Activated T-cell treated with anti-CD3 and anti-CD28 coated beads, Interleukin-2, amount 50 U/mL, for 24 hours (primary cell): ENCODE results near the gene GHR.

Experiments
- DNase-seq: peaks from one replicate; pipeline ENCODE4 v3.0.0-alpha.2; 2020
- H3K27ac Mint-ChIP-seq: 2 replicates; pipeline ENCODE4 v1.8.0; 2020; ENCODE audit warnings: mild to moderate bottlenecking, mixed read lengths
- H3K27me3 Mint-ChIP-seq: 2 replicates; pipeline ENCODE4 v1.8.0; 2020; ENCODE audit warnings: mixed read lengths
- H3K36me3 Mint-ChIP-seq: 2 replicates; pipeline ENCODE4 v1.8.0; 2020; ENCODE audit warnings: low read depth, mixed read lengths
- H3K4me1 Mint-ChIP-seq: 2 replicates; pipeline ENCODE4 v1.8.0; 2020; ENCODE audit warnings: low read depth, mixed read lengths
- H3K4me3 Mint-ChIP-seq: 2 replicates; pipeline ENCODE4 v1.8.0; 2020; ENCODE audit warnings: mild to moderate bottlenecking, moderate library complexity, mixed read lengths
- H3K9me3 Mint-ChIP-seq: 2 replicates; pipeline ENCODE4 v1.8.0; 2020; ENCODE audit warnings: mixed read lengths

Gene GHR

DNA sequence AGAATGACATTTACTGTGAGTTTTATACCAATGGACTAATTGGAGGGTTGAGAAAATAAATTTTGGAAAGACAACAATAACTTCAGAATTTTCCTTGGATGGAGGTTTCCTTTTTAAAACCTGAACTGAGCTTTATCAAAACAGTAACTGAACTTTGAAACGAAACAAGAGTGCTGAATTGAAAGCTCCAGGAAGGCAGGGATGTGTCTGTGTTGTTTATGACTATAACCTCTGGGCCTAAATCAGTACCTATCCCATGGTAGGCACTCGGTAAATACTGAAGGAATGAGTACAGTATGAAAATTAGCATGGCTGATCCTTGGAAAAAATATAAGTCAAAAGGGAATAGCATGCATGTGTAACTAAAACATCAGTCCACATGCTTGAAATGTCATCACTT, 93.9 kb downstream of the GHR start:
- Mint-ChIP-seq H3K4me3 (no peak overlapping the region), H3K9me3 (no peaks in the 10 kb centered on the region), H3K27me3 (no peaks in the 10 kb centered on the region), H3K27ac (no peak overlapping the region), H3K36me3 (no peaks in the 10 kb centered on the region), H3K4me1 (no peaks in the 10 kb centered on the region)
- no peak for DNase-seq

DNA sequence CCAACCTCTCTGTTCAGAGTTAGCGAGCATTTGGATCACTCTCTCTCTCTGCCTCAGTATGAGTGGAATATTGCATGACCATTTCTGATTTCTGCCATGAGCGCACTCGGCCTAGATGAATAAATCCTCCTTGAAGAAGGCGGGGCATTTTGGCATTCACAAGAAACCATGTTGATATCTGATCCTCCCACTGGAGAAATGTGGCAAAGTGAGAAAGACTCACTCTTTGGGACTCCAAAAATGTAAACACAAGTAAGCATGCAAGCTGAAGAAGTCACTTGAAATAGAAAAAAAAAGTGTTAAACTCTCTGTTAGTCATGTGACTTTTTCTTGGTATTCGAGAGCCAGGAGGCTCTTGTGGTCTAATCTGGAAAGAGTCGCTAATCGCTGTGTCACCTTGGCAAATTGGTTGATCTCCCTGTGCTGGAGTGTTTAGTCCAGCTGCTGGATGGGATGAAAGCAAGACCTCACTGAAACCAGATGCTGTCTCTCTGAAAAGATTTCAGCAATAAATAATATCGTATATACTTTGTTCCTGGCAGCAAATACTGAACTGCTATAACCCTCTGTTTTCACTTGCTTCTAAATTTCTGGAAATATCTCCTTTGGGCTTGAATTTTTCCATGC, 95.5 kb downstream of the GHR start:
- DNase-seq = no peak
- Mint-ChIP-seq H3K9me3 (no peaks in the 10 kb centered on the region), H3K36me3 (no peaks in the 10 kb centered on the region), H3K27ac (no peak overlapping the region), H3K27me3 (no peaks in the 10 kb centered on the region), H3K4me3 (no peak overlapping the region), H3K4me1 (no peaks in the 10 kb centered on the region)

DNA sequence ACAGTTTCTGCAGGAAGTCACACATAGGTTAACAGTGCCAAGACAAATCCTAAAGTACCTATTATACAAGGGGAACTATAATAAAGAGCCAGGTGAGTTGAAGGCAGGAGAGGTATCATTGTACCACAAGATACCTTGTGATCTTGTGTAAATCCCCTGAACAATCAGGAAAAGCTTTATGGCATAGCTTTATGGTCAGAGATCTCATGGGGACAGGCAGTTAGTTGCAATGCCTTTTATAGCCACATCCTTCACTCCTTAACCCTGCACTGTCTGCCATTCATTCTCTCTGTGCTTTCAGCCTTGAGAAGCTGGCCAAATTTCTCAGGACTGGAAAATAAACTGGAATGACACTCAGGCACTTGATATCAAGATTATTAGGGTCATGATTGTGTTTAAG, 97.0 kb downstream of the GHR start:
- no peaks in the 10 kb centered on the region for H3K4me1 Mint-ChIP-seq
- no peaks in the 10 kb centered on the region for H3K36me3 Mint-ChIP-seq
- H3K9me3 Mint-ChIP-seq = no peaks in the 10 kb centered on the region
- no peaks in the 10 kb centered on the region for H3K27me3 Mint-ChIP-seq
- H3K4me3 Mint-ChIP-seq = no peak overlapping the region
- no peak overlapping the region for H3K27ac Mint-ChIP-seq
- DNase-seq = no peak

DNA sequence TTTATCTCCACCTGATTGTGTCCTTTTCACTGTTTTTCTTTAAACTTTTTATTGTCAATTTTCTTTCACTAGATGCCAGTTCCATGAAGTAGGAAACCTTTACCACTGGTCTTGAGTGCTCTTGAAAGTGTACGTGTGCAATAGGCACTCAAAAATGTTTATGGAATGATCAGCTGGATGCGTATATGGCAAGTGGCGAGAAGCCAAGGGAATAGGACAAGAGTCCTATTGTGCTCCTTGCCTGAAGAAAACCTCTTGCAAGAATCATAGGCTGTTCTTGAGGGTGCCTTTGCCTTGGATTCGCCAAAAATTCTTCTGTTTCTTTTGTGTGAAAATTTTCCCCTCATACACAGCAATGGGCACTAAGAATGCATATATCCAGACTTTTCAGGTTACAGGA, 97.7 kb downstream of the GHR start:
- Mint-ChIP-seq H3K4me3 (no peak overlapping the region), H3K27ac (no peak overlapping the region), H3K9me3 (no peaks in the 10 kb centered on the region), H3K27me3 (no peaks in the 10 kb centered on the region), H3K36me3 (no peaks in the 10 kb centered on the region), H3K4me1 (no peaks in the 10 kb centered on the region)
- DNase-seq = no peak

DNA sequence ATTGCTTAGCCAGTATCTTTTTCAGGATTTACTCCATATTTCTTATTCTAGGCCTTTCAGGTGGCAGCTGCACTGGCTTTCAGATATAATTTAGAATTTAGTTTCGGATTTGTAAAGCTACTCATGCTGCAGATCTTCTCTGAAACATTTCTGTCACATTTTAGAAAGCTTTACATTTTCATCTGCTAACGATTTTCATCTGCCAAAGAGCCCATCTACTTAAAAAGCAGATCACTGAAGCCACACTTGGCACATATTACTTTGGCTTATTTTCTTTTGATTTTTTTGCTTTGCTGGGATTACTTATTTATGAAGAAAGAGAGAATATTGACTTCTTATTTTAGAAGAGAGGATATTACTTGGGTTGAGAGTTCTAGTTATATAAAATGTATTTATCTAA, 98.2 kb downstream of the GHR start:
- DNase-seq = no peak
- H3K27ac Mint-ChIP-seq = no peak overlapping the region
- H3K4me3 Mint-ChIP-seq = no peak overlapping the region
- H3K27me3 Mint-ChIP-seq = no peaks in the 10 kb centered on the region
- no peaks in the 10 kb centered on the region for H3K9me3 Mint-ChIP-seq
- H3K4me1 Mint-ChIP-seq = no peaks in the 10 kb centered on the region
- no peaks in the 10 kb centered on the region for H3K36me3 Mint-ChIP-seq

DNA sequence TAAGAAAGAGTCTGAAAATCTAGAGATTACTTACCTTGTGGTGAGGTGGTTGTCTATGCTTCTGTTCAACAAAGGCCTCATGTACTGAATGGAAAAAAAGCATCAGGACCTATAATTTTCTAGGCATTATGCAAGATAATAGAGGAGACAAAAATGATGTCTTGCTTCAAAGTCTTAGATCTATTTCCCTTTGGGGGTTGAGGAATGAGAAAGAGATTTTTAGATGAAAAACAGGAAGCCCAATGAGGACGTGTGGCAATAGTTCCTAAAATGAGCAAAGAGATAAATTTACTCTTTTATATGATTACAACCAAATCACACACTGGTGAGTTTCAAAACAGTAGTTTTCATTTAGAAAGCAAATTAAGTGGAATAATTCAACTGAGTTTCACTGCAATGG, 99.5 kb downstream of the GHR start:
- Mint-ChIP-seq H3K9me3 (peaks cover 3% of the 10 kb centered on the region), H3K4me1 (no peaks in the 10 kb centered on the region), H3K36me3 (no peaks in the 10 kb centered on the region), H3K27ac (no peak overlapping the region), H3K4me3 (no peak overlapping the region), H3K27me3 (no peaks in the 10 kb centered on the region)
- DNase-seq = no peak

DNA sequence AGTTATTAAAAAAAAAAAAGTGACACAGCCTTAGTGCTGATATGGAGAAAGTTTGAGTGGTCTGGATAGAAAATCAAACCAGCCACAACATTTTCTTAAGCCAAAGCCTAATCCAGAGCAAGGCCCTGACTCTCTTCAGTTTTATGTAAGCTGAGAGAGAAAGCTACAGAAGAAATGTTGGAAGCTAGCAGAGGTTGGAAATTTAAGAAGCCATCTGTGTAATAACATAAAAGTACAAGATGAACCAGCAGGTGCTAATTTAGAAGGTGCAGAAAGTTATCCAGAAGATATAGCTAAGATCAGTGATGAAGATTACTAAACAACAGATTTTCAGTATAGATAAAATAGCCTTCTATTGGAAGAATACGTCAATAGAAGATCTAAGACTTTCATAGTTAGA, 102.9 kb downstream of the GHR start:
- no peaks in the 10 kb centered on the region for H3K27me3 Mint-ChIP-seq
- no peaks in the 10 kb centered on the region for H3K36me3 Mint-ChIP-seq
- H3K9me3 Mint-ChIP-seq = peaks cover 3% of the 10 kb centered on the region
- DNase-seq = no peak
- H3K27ac Mint-ChIP-seq = no peak overlapping the region
- no peak overlapping the region for H3K4me3 Mint-ChIP-seq
- H3K4me1 Mint-ChIP-seq = no peaks in the 10 kb centered on the region

DNA sequence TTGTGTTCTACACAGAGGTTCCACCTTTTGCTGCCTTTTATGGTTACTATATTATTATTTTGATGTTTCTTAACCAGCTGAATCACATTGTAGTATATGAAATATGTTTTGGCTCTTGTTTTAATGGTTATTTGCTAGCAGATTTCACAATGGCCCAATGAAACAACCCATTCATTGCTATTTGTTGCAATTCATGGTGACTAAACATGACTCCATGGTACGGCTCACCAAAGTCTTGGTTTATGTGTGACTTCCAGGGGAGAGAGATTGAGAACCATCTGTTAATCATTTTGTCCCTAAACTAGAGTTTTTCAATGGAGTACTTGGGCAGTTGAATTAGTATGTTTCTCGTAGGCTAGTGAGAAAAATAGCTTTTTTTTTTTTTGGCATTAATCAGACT, 108.4 kb downstream of the GHR start:
- no peak for DNase-seq
- H3K27me3 Mint-ChIP-seq = no peaks in the 10 kb centered on the region
- no peaks in the 10 kb centered on the region for H3K4me1 Mint-ChIP-seq
- no peak overlapping the region for H3K4me3 Mint-ChIP-seq
- H3K9me3 Mint-ChIP-seq = peaks cover 3% of the 10 kb centered on the region
- no peak overlapping the region for H3K27ac Mint-ChIP-seq
- no peaks in the 10 kb centered on the region for H3K36me3 Mint-ChIP-seq

DNA sequence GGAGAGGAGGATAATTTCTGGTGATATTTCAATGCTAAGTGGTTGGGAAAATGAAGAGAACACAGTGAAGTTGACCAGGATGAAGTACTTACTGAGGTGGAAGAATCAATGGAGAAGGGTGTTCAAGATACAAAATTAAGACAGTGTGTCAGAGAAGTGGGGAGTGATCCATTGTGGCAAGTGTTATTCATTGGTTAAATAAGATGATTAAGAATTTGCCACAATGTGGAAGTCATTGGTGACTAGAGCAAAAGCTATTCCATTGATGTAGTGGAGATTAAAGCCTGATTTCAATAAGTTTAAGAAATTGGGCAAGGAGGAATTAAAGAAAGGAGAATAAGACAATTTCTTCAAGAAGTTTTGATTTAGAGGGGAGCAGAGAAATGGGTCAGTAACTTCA, 118.9 kb downstream of the GHR start:
- no peaks in the 10 kb centered on the region for H3K36me3 Mint-ChIP-seq
- H3K27ac Mint-ChIP-seq = no peak overlapping the region
- H3K27me3 Mint-ChIP-seq = peaks cover 11% of the 10 kb centered on the region
- H3K4me1 Mint-ChIP-seq = no peaks in the 10 kb centered on the region
- peaks cover 5% of the 10 kb centered on the region for H3K9me3 Mint-ChIP-seq
- no peak for DNase-seq
- H3K4me3 Mint-ChIP-seq = no peak overlapping the region

DNA sequence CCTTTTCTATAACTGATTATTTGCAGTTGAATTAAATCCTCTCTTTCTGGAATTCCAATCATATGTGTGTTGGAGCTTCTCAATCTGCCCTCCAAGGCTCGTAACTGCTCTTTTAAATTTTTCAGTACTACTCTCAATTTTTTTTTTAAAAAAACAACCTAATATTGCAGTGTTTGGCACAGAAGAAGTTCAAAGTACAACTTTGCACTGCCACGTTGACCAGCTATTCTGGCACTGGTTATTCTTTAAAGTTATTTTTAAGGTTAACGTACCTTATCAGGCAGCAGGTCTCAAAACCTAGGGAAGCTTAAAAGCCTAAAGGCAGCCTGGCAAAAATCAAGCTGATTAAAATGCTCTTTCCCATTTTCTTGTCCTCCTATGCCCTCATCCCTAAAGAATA, 120.5 kb downstream of the GHR start:
- Mint-ChIP-seq H3K27me3 (peaks cover 11% of the 10 kb centered on the region), H3K9me3 (peaks cover 5% of the 10 kb centered on the region)
- DNase-seq = no peak

DNA sequence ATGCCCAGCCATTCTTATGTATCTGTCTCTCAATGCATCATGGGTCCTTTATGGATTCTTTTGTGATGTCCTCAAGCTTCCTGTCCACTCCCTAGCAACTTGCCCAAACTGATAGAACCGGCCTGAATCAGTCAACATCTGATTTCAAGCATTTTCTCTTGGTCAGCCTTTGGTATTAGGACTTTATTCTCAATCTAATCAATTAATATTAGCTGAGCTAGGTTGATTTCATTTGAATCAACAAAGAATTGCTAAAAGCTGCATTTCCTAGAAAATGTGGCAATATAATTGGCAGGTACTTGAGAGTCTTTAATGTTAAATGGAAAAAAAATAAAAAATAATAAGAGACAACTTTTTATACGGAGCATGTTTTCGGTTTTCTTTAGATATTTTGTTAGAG, 121.8 kb downstream of the GHR start:
- Mint-ChIP-seq H3K27ac (no peak overlapping the region), H3K9me3 (peaks cover 5% of the 10 kb centered on the region), H3K4me3 (no peak overlapping the region), H3K36me3 (no peaks in the 10 kb centered on the region), H3K4me1 (no peaks in the 10 kb centered on the region), H3K27me3 (peaks cover 11% of the 10 kb centered on the region)
- no peak for DNase-seq

More for the DNA sequence above, 120.5 kb downstream of the GHR start:
- H3K27ac Mint-ChIP-seq = no peak overlapping the region
- H3K4me3 Mint-ChIP-seq = no peak overlapping the region
- H3K36me3 Mint-ChIP-seq = no peaks in the 10 kb centered on the region
- no peaks in the 10 kb centered on the region for H3K4me1 Mint-ChIP-seq

DNA sequence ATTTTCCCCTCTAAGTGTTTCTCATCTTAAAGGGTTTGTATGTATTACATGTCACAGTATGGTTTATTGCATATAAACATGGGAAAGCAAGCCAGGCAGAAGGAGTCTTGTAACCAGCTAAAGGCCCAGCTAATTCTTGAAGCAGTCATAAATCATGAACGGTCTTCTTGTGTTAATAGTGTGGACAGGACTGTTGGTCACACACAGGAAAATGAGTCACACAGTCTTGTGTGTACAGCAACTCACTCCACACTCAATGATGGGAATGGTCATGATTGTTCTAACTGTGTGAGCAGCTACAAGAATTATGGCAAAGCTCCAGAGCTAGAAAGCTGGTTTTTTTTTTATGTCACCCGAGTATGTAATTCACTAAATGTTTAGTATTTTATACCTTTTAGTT, 123.9 kb downstream of the GHR start:
- H3K4me1 Mint-ChIP-seq = no peaks in the 10 kb centered on the region
- peaks cover 7% of the 10 kb centered on the region for H3K27me3 Mint-ChIP-seq
- no peak overlapping the region for H3K4me3 Mint-ChIP-seq
- no peaks in the 10 kb centered on the region for H3K9me3 Mint-ChIP-seq
- H3K27ac Mint-ChIP-seq = no peak overlapping the region
- no peaks in the 10 kb centered on the region for H3K36me3 Mint-ChIP-seq
- no peak for DNase-seq

DNA sequence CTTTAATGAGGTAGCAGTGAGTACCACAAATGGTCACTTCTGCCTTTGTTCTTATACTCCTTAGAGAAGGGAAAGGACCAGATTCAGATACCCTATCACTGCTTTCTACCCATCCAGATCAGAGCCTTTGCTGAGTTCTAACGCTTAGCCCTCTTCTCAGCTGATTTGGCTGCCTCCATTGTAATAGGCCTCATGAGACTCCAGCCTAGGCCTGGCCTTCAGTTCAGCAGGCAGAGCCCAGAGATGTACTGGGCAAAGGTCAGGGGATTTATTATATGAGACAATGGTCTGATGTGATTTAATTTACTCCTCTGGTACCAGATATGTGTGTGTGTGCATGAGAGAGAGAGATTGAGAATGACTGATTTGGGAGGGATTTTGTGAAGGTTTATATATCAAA, 124.7 kb downstream of the GHR start:
- Mint-ChIP-seq H3K27me3 (peaks cover 7% of the 10 kb centered on the region), H3K27ac (no peak overlapping the region), H3K4me3 (no peak overlapping the region), H3K4me1 (no peaks in the 10 kb centered on the region), H3K36me3 (no peaks in the 10 kb centered on the region), H3K9me3 (no peaks in the 10 kb centered on the region)
- DNase-seq = no peak

DNA sequence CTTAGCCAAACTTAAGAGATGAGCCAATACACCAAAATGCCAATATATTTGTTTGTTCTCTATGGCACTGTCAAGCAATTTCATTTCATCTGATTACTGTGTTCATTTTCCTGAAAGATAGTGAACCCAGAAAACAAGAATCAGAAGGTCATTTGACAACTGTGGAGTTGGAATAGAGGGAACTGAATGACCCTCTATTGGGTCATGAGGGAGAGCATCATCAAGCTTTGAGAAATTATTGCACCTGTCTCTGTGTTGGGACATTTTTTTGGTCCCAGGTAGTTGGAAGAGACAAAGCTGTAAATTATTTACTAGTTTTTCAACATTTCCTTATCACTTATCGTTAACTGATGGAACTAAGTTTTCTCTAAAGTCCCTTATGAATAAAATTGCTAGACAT, 129.4 kb downstream of the GHR start:
- Mint-ChIP-seq H3K9me3 (no peaks in the 10 kb centered on the region), H3K4me3 (no peak overlapping the region), H3K27me3 (no peaks in the 10 kb centered on the region), H3K4me1 (no peaks in the 10 kb centered on the region), H3K27ac (no peak overlapping the region), H3K36me3 (no peaks in the 10 kb centered on the region)
- DNase-seq = no peak

DNA sequence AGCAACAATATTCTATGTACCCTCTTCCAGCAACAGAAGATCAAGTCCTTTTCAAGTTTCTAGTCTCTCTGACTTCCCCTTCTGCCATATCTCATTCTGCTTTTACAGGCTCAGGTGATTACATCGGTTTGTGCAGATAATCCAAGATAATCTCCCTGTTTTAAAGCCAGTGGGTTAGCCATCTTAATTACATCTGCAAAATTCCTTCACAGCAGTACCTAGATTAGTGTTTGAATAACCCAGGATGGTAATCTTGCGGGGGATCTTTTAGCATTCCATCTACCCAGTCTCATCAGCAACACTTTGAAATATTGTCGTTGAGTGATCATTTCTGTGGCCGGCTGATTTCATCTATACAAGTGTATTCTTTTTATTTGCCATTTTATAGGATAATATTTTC, 130.2 kb downstream of the GHR start:
- H3K4me1 Mint-ChIP-seq = no peaks in the 10 kb centered on the region
- H3K9me3 Mint-ChIP-seq = no peaks in the 10 kb centered on the region
- no peaks in the 10 kb centered on the region for H3K36me3 Mint-ChIP-seq
- H3K27ac Mint-ChIP-seq = no peak overlapping the region
- DNase-seq = no peak
- H3K4me3 Mint-ChIP-seq = no peak overlapping the region
- no peaks in the 10 kb centered on the region for H3K27me3 Mint-ChIP-seq

DNA sequence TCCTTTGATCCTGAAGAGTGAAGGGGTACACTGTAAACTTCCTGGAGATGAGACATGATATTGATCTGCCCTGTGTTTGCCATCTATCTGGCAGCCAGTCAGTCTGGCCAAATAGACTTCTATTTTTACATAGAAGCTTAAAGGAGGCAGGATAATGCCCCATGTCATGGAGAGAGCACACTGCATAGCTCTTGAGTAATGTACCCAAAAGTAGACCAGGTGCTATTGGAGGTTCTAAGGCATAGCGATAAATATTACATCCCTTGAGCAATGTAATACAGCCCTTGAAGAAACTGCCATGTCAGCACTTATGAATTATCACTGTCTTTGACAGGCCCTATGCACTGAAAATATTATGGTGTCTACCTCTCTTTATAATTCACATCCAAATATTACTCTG, 131.8 kb downstream of the GHR start:
- no peak for DNase-seq

More for the DNA sequence above, 131.8 kb downstream of the GHR start:
- Mint-ChIP-seq H3K36me3 (no peaks in the 10 kb centered on the region), H3K4me1 (no peaks in the 10 kb centered on the region), H3K9me3 (no peaks in the 10 kb centered on the region), H3K27ac (no peak overlapping the region), H3K4me3 (no peak overlapping the region), H3K27me3 (peaks cover 2% of the 10 kb centered on the region)
